NCI-H146 treated with DMSO at 0.1 percent for 48 hours (cell line): Measurements from ENCODE around the gene PARP8.
"Not testable (repeated sequence)": the region's sequence is repeated elsewhere in the genome, so short reads cannot be mapped to it uniquely, and the experiment has no call there.

Experiments
- DNase-seq: peaks from one replicate; lab custom pipeline; 2025; ENCODE audit not compliant: unreplicated experiment; lab: John Stamatoyannopoulos, UW

PARP8 gene

GRCh38 chr5:50666261-50667022 is at the start of gene PARP8:
Gene PARP8, plus strand, starts transcription at chr5:50666637. Its CDS starts 459 bp downstream, at chr5:50667096.
- peak; percentile 35 for DNase-seq

- no peak for DNase-seq
Observed at GRCh38 chr5:50623666-50624065, 42.8 kb upstream of the PARP8 start.

- DNase-seq = not testable (repeated sequence)
Observed at GRCh38 chr5:50634866-50635265, 31.6 kb upstream of the PARP8 start.

- not testable (repeated sequence) for DNase-seq
Observed at GRCh38 chr5:50637576-50637975, 28.9 kb upstream of the PARP8 start.

GRCh38 chr5:50646591-50646990 is 19.8 kb upstream of the PARP8 start:
- DNase-seq = no peak

- no peak for DNase-seq
Observed at GRCh38 chr5:50647726-50648125, 18.7 kb upstream of the PARP8 start.

GRCh38 chr5:50653946-50654345 is 12.5 kb upstream of the PARP8 start:
- no peak for DNase-seq

GRCh38 chr5:50655067-50655809 is 11.2 kb upstream of the PARP8 start:
- no peak for DNase-seq

GRCh38 chr5:50655810-50656205 is 10.6 kb upstream of the PARP8 start:
- no peak for DNase-seq

- DNase-seq = no peak
Observed at GRCh38 chr5:50657044-50657443, 9.4 kb upstream of the PARP8 start.

- no peak for DNase-seq
Observed at GRCh38 chr5:50658246-50658645, 8.2 kb upstream of the PARP8 start.

- DNase-seq = no peak
Observed at GRCh38 chr5:50663636-50664035, 2.8 kb upstream of the PARP8 start.

- no peak for DNase-seq
Observed at GRCh38 chr5:50665091-50665490, 1.3 kb upstream of the PARP8 start.

GRCh38 chr5:50665761-50666202 is 655 bp upstream of the PARP8 start:
- not testable (repeated sequence) for DNase-seq

GRCh38 chr5:50667023-50667652 is 701 bp downstream of the PARP8 start:
- DNase-seq = peak; percentile 54

- peak; percentile 54 for DNase-seq
Observed at GRCh38 chr5:50667653-50668595, 1.5 kb downstream of the PARP8 start.

- not testable (repeated sequence) for DNase-seq
Observed at GRCh38 chr5:50668636-50669035, 2.2 kb downstream of the PARP8 start.

- no peak for DNase-seq
Observed at GRCh38 chr5:50672663-50673062, 6.2 kb downstream of the PARP8 start.

GRCh38 chr5:50673444-50673843 is 7.0 kb downstream of the PARP8 start:
- DNase-seq = not testable (repeated sequence)

- no peak for DNase-seq
Observed at GRCh38 chr5:50675385-50675784, 8.9 kb downstream of the PARP8 start.

- not testable (repeated sequence) for DNase-seq
Observed at GRCh38 chr5:50679554-50679953, 13.1 kb downstream of the PARP8 start.
